ENCODE data around the gene FALEC. TPM values are rescaled to one million over a fixed set of nuclear protein-coding genes. Genes with fewer than 3 reads are reported as not detected.

FALEC gene
- total and polyA plus RNA-seq, 2 of the 8 experiments (the other 6 are each of a cell fraction or from before 2014, with no cell fraction given): not detected

- TF ChIP-seq USF2 (IDR thresholded peaks at IDR 0.05; ENCODE audit: low read length) (peak; percentile 79), CTCF (IDR thresholded peaks at IDR 0.05; ENCODE audit: control extremely low read depth in 1 of 3, insufficient read depth in 1 of 3, low read depth in 1 of 3, low read length in 3 of 3) (no peak; a peak in 1 of 4 replicates), RNF2 (IDR thresholded peaks at IDR 0.05; ENCODE audit: borderline replicate concordance, low read depth, low read length, missing control alignments, poor library complexity, severe bottlenecking) (no peak), RFX5 (IDR thresholded peaks at IDR 0.05; ENCODE audit: borderline replicate concordance, low read depth, low read length) (no peak), KDM4A (IDR thresholded peaks at IDR 0.05; ENCODE audit: low read depth, low read length, severe bottlenecking) (no peak), TBP (IDR thresholded peaks at IDR 0.05; ENCODE audit: low read depth, low read length) (peak; percentile 55; the same call in 1 of the 2 replicates), ASH2L (IDR thresholded peaks at IDR 0.05; ENCODE audit: low read length) (peak; percentile 99), GTF2F1 (IDR thresholded peaks at IDR 0.05; ENCODE audit: borderline replicate concordance, low read depth, low read length) (no peak; the same call in 1 of the 2 replicates), CEBPB (IDR thresholded peaks at IDR 0.05; ENCODE audit: low read depth, low read length) (no peak), MAFK (IDR thresholded peaks at IDR 0.05; ENCODE audit: low read depth, low read length) (no peak), NANOG (IDR thresholded peaks at IDR 0.05; ENCODE audit: insufficient read depth, low read depth, low read length, poor library complexity, severe bottlenecking) (peak; percentile 41), NRF1 (IDR thresholded peaks at IDR 0.05; ENCODE audit: low read depth, low read length) (no peak), CTBP2 (IDR thresholded peaks at IDR 0.05; ENCODE audit: borderline replicate concordance, insufficient read depth, insufficient read length, low read length) (no peak), ZNF274 (IDR thresholded peaks at IDR 0.05; ENCODE audit: borderline replicate concordance, extremely low read depth, low read length) (no peak), TAF7 (optimal IDR thresholded peaks at IDR 0.05; ENCODE audit: borderline replicate concordance, low read depth, low read length) (peak; percentile 77), CREB1 (IDR thresholded peaks at IDR 0.05) (0 out of 2 replicates have a peak, but pooled peaks have one; percentile 15), KDM1A (IDR thresholded peaks at IDR 0.05; ENCODE audit: borderline replicate concordance, low read length) (no peak), CBX8 (IDR thresholded peaks at IDR 0.05; ENCODE audit: borderline replicate concordance, low read depth, low read length) (no peak), PHF8 (conservative IDR thresholded peaks at IDR 0.05; ENCODE audit: low read depth, low read length) (no peak)
Measured at GRCh38 chr1:150567717-150568593, 52.4 kb downstream of the FALEC start (continued).
